NCI-H446 treated with DMSO at 0.1 percent for 48 hours (cell line): Measurements from ENCODE around the gene DCTN4.
"Not testable (repeated sequence)": the region's sequence is repeated elsewhere in the genome, so short reads cannot be mapped to it uniquely, and the experiment has no call there.

ENCODE experiments used
- DNase-seq: peaks from one replicate; lab custom pipeline; 2025; lab: John Stamatoyannopoulos, UW

DCTN4 gene

GRCh38 chr5:150778517-150779396 is 19.9 kb upstream of the DCTN4 start, which contains the start of gene SMIM3:
SMIM3 (plus strand) TSS chr5:150778757; CDS start chr5:150795441, 16,684 bp downstream.
- no peak for DNase-seq

- DNase-seq, result no peak
These were observed 19.3 kb upstream of the DCTN4 start for GRCh38 chr5:150778088-150778516.

GRCh38 chr5:150777685-150778084 is 18.9 kb upstream of the DCTN4 start:
- DNase-seq, result no peak

- no peak for DNase-seq
These were observed 15.3 kb upstream of the DCTN4 start for GRCh38 chr5:150774145-150774544.

DNA sequence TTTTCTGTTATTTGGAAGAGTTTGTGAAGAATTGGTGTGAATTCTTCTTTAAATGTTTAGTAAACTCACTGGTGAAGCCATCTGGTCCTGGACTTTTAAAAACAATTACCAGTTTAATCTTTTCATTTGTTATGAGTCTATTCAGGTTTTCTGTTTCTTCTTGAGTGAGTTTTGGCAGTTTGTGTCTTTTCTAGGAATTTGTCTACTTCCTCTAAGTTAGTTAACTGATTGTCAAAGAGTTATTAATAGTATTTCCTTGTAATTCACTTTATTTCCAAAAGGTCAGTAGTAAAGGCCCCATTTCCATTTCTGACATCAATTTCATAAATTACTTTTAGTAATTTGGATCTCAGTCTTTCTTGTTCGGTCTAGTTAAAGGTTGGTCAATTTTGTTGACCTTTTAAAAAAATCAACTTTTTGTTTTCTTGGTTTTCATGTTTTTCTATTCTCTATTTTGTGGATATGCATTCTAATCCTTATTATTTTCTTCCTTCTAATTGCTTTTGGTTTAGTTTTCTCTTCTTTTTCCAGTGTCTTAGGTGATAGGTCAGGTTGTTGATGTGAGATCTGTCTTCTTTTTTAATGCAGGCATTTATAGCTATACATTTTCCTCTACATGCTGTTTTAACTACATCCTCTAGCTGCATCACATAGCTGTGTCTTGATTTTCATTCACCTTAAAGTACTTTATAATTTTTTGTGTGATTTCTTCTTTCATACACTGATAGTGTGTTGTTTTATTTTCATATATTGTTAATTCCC is 12.4 kb upstream of the DCTN4 start:
- no peak for DNase-seq

- no peak for DNase-seq
These were observed 7.4 kb upstream of the DCTN4 start for GRCh38 chr5:150766251-150766650.

DNA sequence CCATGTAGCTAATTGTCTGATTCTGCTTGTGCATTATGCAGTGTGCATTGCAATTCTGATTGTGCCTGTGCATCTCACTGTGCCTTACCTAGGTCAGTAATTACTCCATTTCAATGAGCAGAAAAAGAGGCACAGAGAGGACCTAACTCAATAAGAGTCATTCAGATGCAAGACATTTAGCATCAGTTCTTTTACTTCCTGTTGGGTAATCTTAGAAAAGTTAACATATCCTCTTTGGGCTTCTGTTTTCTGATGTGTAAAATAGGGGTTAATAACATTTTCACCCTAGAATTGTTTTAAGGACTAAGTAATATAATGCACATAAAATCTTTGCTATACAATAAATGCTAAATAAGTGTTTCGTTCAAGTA is 7.0 kb upstream of the DCTN4 start:
- DNase-seq, result no peak

DNA sequence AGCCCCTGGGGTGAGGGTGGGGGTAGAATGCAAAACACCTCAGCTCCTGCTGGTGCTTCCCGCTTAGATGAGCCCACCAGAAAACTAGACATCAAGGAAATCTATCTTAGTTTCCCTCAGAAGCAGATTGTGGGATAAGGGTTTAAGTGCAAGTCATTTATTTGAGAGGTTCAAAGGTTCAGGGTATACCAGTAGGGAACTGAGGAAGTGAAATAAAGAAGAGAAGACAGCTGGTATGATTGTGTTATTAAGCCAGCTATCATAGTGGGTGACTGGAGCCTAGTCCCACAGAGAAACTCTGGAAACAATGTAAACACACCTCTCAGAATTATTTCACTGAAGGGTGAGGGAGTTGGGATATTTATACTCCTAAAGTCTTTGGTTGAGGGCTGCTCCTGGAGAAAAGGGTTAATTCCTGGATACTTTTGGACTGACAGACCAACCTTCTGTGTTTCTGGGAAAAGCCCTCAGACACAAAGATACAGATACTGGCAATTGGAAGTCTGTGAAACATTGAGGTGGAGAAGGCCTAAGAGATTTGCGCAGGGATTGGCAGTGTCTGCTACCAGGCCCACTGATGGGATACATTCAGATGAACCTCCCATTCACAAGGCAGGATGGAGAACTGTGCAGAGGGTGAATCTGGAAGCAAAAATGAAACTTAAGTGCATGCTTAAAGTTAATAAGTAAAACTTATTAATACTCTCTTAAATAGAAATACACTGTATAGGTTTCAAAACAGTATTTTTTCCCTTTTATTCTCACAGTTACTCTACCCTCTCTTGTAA is 6.4 kb upstream of the DCTN4 start:
- DNase-seq, result no peak

DNA sequence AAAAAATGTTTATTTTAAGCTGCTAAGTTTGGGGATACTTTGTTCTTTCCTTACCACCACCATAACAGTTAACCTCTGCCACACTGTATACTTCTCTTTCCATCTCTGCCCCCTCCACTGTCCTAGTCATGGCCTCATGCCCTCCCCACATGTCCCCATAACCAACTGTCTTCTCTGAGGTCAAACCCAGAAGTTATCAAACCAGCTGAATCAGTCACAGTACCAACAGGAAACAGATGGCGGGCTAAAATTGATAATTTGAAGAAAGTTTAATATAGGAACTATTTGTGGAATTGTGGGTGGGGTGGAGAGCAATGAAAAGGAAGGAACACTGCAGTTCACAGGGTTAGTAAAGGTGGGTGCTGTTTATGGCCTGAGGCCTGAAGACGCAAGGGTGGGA is 5.7 kb upstream of the DCTN4 start:
- DNase-seq, result no peak

DNA sequence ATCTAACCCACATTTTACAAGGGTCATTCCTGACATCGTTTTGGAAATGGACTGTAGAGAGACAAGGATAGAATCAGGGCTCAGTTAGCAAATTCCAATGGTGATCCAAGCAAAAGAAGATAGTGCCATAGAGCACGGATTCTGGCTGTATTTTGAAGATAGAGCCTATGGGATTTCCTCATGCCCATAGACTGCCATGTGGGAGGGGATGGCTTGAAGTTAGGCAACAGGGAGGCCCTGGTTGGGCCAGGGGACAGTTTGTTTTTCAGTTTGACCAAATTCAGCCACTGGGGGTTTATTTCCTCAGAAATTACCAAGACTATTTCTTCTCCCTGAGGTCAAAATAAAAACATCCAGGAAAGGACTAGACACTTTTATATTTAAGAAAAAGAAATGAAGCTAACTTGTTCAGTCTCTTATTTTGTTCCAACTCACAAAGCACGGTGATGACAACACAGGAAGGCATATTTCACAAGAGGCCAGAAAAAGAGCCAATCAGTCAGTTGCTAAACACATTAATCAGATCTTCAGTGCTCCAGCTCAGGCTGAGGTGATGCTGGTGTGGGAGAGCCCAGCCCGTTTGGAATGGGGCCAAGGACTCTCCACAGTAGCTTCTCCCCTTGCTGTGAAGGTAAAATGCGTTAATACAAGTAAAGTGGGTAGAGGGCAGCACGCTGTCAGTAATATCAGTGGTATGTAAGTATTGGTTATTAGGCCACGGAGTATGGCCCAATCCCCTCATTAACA is 4.4 kb upstream of the DCTN4 start:
- DNase-seq, result no peak

DNA sequence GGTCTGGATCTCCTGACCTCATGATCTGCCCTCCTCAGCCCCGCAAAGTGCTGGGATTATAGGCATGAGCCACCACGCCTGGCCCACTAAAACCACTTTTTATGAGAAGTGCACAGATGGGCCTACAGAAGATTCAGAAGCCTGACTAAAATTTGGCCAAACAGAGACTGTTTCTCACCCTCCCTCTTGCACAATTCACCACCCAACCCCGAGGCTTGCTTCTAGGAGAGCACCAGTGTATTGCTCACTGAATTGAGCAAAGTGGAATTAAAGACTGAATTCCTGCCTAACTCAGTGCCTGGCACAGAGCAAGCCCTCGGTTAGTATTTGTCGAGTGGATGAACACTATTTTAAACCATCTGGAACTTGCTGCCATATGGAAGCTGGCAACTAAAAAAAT is 3.4 kb upstream of the DCTN4 start:
- no peak for DNase-seq

DNA sequence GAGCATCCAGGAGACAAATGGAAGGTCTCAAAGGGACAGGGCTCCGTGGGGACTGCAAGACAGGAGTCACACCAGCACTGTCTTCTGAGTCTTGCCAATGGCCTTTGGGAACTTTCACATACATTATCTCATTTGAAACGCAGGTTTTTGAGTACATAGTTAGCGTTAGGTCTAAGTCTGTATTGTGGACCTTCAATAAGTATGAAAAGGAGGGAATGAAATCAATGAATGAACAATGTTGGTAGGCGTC is 442 bp upstream of the DCTN4 start:
- DNase-seq, result no peak

GRCh38 chr5:150758203-150758530 is 650 bp downstream of the DCTN4 start:
- DNase-seq, result no peak

- DNase-seq, result no peak
These were observed 1.6 kb downstream of the DCTN4 start for GRCh38 chr5:150757087-150757649.

DNA sequence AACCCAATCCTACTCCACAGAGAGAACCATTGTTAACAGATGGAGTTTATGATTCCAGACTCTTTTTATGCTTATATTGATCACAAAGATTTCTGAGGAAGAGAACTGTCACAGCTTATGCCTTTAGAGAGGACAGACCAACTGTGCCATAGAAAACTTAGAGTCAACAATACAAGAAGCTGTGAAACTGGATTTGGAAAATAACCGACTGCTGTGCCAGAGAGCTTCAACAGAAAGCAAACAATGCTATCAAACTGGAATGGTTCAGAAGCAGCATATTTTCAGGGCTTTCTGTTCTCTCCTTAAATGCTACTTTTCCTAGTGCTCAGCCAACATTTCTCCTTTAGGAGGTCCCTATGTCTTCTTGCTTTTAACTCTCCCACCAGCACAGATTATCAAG is 5.0 kb downstream of the DCTN4 start:
- no peak for DNase-seq

DNA sequence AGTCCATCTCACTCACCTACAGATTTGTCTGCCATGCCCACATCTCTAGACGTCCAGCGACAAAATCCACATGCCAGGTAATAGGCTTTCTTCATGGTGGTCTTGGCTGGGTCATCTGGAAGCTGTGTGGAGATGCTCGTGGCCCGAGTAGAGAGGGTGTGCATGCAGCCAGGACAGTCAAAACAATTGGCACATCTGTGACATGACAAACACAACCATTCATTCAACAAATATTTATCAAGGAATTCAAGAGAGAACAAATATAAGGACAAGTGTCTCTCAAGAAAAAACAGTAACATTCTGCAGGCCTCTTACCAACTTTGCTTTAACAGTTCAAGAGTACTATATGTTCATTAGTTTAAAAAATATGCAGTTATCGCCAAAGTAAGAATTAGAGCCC is 5.4 kb downstream of the DCTN4 start:
- no peak for DNase-seq

DNA sequence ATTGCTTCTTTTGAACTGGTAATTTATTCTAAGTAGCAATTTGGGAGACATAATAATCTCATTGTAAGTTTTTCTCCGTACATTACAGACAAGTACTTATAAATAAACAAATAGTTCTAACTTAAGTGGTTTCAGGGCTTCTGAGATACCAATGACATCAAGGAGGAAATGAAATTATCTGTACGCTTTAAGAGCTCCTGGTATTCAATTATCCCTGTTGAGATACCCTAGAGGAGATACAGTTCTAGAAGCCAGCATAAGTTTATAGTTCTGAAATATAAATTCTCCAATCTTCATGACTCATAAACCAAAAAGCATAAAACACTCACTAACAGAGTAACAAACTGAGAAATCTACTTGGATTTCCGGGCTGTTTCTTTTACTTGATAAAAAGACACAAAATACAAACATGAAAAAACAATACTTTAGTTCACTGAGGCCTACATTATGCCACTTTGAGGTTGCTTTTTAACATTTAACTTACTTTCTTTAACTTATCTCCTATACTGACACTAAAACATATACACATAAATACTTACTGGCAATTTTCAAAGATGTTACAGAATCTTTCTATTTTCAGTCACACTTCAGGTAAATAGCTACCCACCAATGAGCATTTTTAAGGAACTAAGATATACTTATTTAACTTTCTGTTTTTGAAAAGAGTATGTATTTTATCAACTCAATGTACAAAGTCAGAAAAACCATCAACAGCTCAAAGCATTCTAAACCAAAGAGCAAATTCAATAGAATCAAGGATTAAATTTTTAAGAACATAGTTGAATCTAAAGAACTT is 7.5 kb downstream of the DCTN4 start:
- DNase-seq, result no peak

DNA sequence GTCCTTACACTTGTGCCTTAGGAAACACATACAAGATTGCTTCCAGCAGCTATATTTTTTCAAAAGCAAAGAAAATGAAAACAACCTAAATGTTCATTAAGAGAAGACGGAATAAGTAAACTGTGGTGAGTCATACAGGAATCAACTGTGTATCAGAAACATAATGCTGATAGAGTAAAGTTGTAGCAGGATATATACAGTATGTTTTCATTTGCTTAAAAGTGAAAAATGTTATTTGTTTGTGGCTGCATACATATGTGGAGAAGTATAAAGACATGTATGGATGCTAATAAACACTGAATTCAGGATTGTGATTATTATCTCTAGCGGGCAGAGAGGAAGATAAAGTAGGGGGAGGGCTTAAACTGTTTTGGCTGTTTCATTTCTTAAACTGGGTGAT is 8.3 kb downstream of the DCTN4 start:
- no peak for DNase-seq

DNA sequence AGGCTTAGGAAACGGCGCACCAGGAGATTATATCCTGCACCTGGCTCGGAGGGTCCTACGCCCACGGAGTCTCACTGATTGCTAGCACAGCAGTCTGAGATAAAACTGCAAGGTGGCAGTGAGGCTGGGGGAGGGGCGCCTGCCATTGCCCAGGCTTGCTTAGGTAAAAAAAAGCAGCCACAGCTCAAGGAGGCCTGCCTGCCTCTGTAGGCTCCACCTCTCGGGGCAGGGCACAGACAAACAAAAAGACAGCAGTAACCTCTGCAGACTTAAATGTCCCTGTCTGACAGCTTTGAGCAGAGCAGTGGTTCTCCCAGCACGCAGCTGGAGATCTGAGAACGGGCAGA is 15.7 kb downstream of the DCTN4 start:
- not testable (repeated sequence) for DNase-seq

GRCh38 chr5:150742455-150743141 is 16.2 kb downstream of the DCTN4 start:
- not testable (repeated sequence) for DNase-seq

DNA sequence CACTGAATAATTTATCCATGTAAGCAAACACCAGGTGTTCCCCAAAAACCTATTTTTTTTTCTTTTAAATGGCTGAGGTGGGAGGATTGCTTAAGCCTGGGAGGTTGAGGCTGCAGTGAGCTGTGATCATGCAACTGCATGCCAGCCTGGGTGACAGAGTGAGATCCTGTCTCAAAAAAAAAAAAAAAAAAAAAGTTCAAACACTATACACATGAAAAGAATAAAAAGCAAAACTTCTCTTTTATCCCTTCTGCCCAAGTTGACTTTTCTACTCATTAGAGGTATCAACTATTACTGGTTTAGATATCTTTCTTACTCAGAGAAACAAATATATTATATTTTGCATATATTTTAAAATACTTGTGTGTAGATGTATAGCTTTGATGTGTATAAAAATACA is 17.8 kb downstream of the DCTN4 start:
- DNase-seq, result no peak
